ENCODE results near the gene TTC39C.
A peak's percentile ranks its signal among the peaks of the same experiment; 100 is the strongest.
"Not testable (repeated sequence)": the region's sequence is repeated elsewhere in the genome, so short reads cannot be mapped to it uniquely, and the experiment has no call there.

TTC39C gene

GRCh38 chr18:24056506-24056905, 42.0 kb downstream of the TTC39C start:
- H2AFZ ChIP-seq (ENCODE audit: low read depth, low read length), result no peak overlapping the region
- H3K9me3 ChIP-seq (ENCODE audit: insufficient read depth, low read length), result 0 out of 2 replicates have a peak, but pooled peaks cover 6% of the 10 kb centered on the region
- H3K27me3 ChIP-seq (ENCODE audit: low read depth, low read length), result no peaks in the 10 kb centered on the region
- H3K9ac ChIP-seq (ENCODE audit: low read length), result no peak overlapping the region
- H3K36me3 ChIP-seq (replicated peaks; ENCODE audit: low read depth, low read length), result peaks cover 7% of the 10 kb centered on the region
- H3K27ac ChIP-seq (ENCODE audit: low read length), result no peak overlapping the region
- peaks cover 88% of the 10 kb centered on the region for H3K79me2 ChIP-seq (ENCODE audit: low read length)
- no peak for TF ChIP-seq EZH2phosphoT487 (IDR thresholded peaks at IDR 0.05; ENCODE audit: low read depth)
- no peak for TF ChIP-seq CTCF (IDR thresholded peaks at IDR 0.05; ENCODE audit: low read depth, low read length)
- peaks cover 24% of the 10 kb centered on the region for H4K20me1 ChIP-seq (ENCODE audit: insufficient read depth, low read length)
- H3K4me3 ChIP-seq (ENCODE audit: low read length), result no peak overlapping the region
- H3K4me1 ChIP-seq (ENCODE audit: low read length), result peaks cover 54% of the 10 kb centered on the region
- H3K4me2 ChIP-seq (ENCODE audit: low read length), result peak overlapping the region; percentile 18

GRCh38 chr18:24057804-24058203, 43.2 kb downstream of the TTC39C start:
- Histone ChIP-seq H3K4me3 (ENCODE audit: low read length) (no peak overlapping the region), H3K9me3 (ENCODE audit: insufficient read depth, low read length) (0 out of 2 replicates have a peak, but pooled peaks cover 6% of the 10 kb centered on the region), H4K20me1 (ENCODE audit: insufficient read depth, low read length) (peaks cover 24% of the 10 kb centered on the region), H3K36me3 (replicated peaks; ENCODE audit: low read depth, low read length) (peaks cover 4% of the 10 kb centered on the region), H3K4me2 (ENCODE audit: low read length) (no peak overlapping the region), H3K9ac (ENCODE audit: low read length) (no peak overlapping the region), H3K27ac (ENCODE audit: low read length) (no peak overlapping the region), H2AFZ (ENCODE audit: low read depth, low read length) (no peak overlapping the region), H3K79me2 (ENCODE audit: low read length) (peaks cover 90% of the 10 kb centered on the region), H3K4me1 (ENCODE audit: low read length) (peaks cover 41% of the 10 kb centered on the region), H3K27me3 (ENCODE audit: low read depth, low read length) (no peaks in the 10 kb centered on the region)
- TF ChIP-seq CTCF (IDR thresholded peaks at IDR 0.05; ENCODE audit: low read depth, low read length) (no peak), EZH2phosphoT487 (IDR thresholded peaks at IDR 0.05; ENCODE audit: low read depth) (no peak)

- H3K9me3 ChIP-seq (ENCODE audit: insufficient read depth, low read length); H3K4me2 ChIP-seq (ENCODE audit: low read length); H2AFZ ChIP-seq (ENCODE audit: low read depth, low read length); H3K36me3 ChIP-seq (replicated peaks; ENCODE audit: low read depth, low read length); H3K9ac ChIP-seq (ENCODE audit: low read length); H3K27ac ChIP-seq (ENCODE audit: low read length); H3K27me3 ChIP-seq (ENCODE audit: low read depth, low read length); H3K4me3 ChIP-seq (ENCODE audit: low read length): not testable (repeated sequence)
- Histone ChIP-seq H4K20me1 (ENCODE audit: insufficient read depth, low read length) (peaks cover 21% of the 10 kb centered on the region), H3K79me2 (ENCODE audit: low read length) (peaks cover 78% of the 10 kb centered on the region), H3K4me1 (ENCODE audit: low read length) (peaks cover 25% of the 10 kb centered on the region)
These were observed 44.8 kb downstream of the TTC39C start for GRCh38 chr18:24059385-24059784.

- no peak overlapping the region for H3K9ac ChIP-seq (ENCODE audit: low read length)
- H3K36me3 ChIP-seq (replicated peaks; ENCODE audit: low read depth, low read length), result peaks cover 4% of the 10 kb centered on the region
- H4K20me1 ChIP-seq (ENCODE audit: insufficient read depth, low read length), result peaks cover 24% of the 10 kb centered on the region
- 0 out of 2 replicates have a peak, but pooled peaks cover 6% of the 10 kb centered on the region for H3K9me3 ChIP-seq (ENCODE audit: insufficient read depth, low read length)
- no peak for TF ChIP-seq CTCF (IDR thresholded peaks at IDR 0.05; ENCODE audit: low read depth, low read length)
- H3K4me2 ChIP-seq (ENCODE audit: low read length), result no peak overlapping the region
- H3K27ac ChIP-seq (ENCODE audit: low read length), result no peak overlapping the region
- no peak overlapping the region for H2AFZ ChIP-seq (ENCODE audit: low read depth, low read length)
- H3K4me1 ChIP-seq (ENCODE audit: low read length), result peaks cover 12% of the 10 kb centered on the region
- H3K4me3 ChIP-seq (ENCODE audit: low read length), result no peak overlapping the region
- no peaks in the 10 kb centered on the region for H3K27me3 ChIP-seq (ENCODE audit: low read depth, low read length)
- peaks cover 66% of the 10 kb centered on the region for H3K79me2 ChIP-seq (ENCODE audit: low read length)
These were observed 46.1 kb downstream of the TTC39C start for GRCh38 chr18:24060644-24061043.
